AG09309 (cell line): ENCODE data around the gene RERE.

Source experiments
- DNase-seq: peaks from one replicate; pipeline ENCODE4 v3.0.0-alpha.2; 2010; ENCODE audit warnings: low read depth
- H3K4me3 ChIP-seq: 2 replicates; pipeline ENCODE4 v1.5.1; 2011; ENCODE audit warnings: mild to moderate bottlenecking, low read depth, low read length, moderate library complexity; ENCODE audit not compliant: control insufficient read depth
- CTCF ChIP-seq: IDR thresholded peaks from 2 replicates; pipeline ENCODE4 v1.5.1; 2011; ENCODE audit warnings: mild to moderate bottlenecking, low read depth, low read length, inconsistent platforms; ENCODE audit not compliant: insufficient read depth, control insufficient read depth; ENCODE audit errors: missing control alignments

Gene RERE

GRCh38 chr1:8373581-8374241 lies 443.7 kb downstream of the RERE start:
- peak; percentile 57 for DNase-seq
- TF ChIP-seq CTCF: no peak

GRCh38 chr1:8373125-8373524 lies 444.3 kb downstream of the RERE start:
- no peak overlapping the region for H3K4me3 ChIP-seq
- no peak for DNase-seq
- no peak for TF ChIP-seq CTCF

More at GRCh38 chr1:8373581-8374241, 443.7 kb downstream of the RERE start:
- H3K4me3 ChIP-seq: no peak overlapping the region

GRCh38 chr1:8371372-8371991 lies 446.0 kb downstream of the RERE start:
- H3K4me3 ChIP-seq: no peak overlapping the region
- no peak for DNase-seq
- no peak for TF ChIP-seq CTCF

- H3K4me3 ChIP-seq: no peak overlapping the region
- TF ChIP-seq CTCF: no peak
- no peak for DNase-seq
Measured at GRCh38 chr1:8370905-8371315, 446.5 kb downstream of the RERE start.

- TF ChIP-seq CTCF: no peak
- H3K4me3 ChIP-seq: no peak overlapping the region
- no peak for DNase-seq
Measured at GRCh38 chr1:8370046-8370881, 447.2 kb downstream of the RERE start.

GRCh38 chr1:8368956-8369639 lies 448.3 kb downstream of the RERE start:
- no peak overlapping the region for H3K4me3 ChIP-seq
- no peak for TF ChIP-seq CTCF
- DNase-seq: no peak
